GM12874 (cell line): ENCODE measurements around the gene CYP27C1.

Experiments
- TF ChIP-seq, protein P1 (sequence below): IDR thresholded peaks from 2 replicates; pipeline ENCODE4 v1.5.1; 2011; ENCODE audit warnings: low read depth, mild to moderate bottlenecking, control low read depth, low read length, moderate library complexity; ENCODE audit not compliant: insufficient read depth

Gene CYP27C1

GRCh38 chr2:127161176-127162136 is 58.6 kb downstream of the CYP27C1 start:
- TF ChIP-seq, protein P1, sequence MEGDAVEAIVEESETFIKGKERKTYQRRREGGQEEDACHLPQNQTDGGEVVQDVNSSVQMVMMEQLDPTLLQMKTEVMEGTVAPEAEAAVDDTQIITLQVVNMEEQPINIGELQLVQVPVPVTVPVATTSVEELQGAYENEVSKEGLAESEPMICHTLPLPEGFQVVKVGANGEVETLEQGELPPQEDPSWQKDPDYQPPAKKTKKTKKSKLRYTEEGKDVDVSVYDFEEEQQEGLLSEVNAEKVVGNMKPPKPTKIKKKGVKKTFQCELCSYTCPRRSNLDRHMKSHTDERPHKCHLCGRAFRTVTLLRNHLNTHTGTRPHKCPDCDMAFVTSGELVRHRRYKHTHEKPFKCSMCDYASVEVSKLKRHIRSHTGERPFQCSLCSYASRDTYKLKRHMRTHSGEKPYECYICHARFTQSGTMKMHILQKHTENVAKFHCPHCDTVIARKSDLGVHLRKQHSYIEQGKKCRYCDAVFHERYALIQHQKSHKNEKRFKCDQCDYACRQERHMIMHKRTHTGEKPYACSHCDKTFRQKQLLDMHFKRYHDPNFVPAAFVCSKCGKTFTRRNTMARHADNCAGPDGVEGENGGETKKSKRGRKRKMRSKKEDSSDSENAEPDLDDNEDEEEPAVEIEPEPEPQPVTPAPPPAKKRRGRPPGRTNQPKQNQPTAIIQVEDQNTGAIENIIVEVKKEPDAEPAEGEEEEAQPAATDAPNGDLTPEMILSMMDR: no peak

DNA sequence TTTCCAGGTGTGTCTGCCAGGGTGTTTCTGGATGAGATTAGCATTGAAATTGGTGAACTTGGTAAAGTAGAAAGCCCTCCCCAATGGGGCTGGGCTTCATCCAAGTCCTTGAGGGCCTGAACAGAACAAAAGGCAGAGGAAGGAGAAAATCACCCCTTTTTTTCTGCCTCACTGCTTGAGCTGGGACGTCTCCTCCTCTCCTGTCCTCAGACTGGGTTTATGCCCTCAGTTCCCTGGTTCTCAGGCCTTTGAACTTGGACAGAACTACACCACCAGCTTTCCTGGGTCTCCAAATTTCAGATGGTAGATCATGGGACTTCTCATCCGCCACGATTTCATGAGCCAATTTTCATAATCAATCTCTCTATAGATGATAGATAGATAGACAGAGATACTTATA is 59.4 kb downstream of the CYP27C1 start:
- TF ChIP-seq, protein P1: no peak

GRCh38 chr2:127159543-127159942 is 60.6 kb downstream of the CYP27C1 start:
- TF ChIP-seq, protein P1: no peak

- TF ChIP-seq, protein P1: no peak
Observed at GRCh38 chr2:127158614-127159290, 61.3 kb downstream of the CYP27C1 start.

- TF ChIP-seq, protein P1: peak; percentile 32; the same call in 1 of the 2 replicates
Observed at GRCh38 chr2:127157651-127158485, 62.2 kb downstream of the CYP27C1 start.

- TF ChIP-seq, protein P1: no peak
Observed at GRCh38 chr2:127157114-127157513, 63.0 kb downstream of the CYP27C1 start.
